GM21529 (cell line): ENCODE measurements around the gene GALNT11.
"Not testable (repeated sequence)": the region's sequence is repeated elsewhere in the genome, so short reads cannot be mapped to it uniquely, and the experiment has no call there.

Experiments used
- ATAC-seq: cut with Tn5 transposase; IDR thresholded peaks from one replicate; pipeline ENCODE4 v1.9.1; 2021; ENCODE audit not compliant: unreplicated experiment

The GALNT11 gene

DNA sequence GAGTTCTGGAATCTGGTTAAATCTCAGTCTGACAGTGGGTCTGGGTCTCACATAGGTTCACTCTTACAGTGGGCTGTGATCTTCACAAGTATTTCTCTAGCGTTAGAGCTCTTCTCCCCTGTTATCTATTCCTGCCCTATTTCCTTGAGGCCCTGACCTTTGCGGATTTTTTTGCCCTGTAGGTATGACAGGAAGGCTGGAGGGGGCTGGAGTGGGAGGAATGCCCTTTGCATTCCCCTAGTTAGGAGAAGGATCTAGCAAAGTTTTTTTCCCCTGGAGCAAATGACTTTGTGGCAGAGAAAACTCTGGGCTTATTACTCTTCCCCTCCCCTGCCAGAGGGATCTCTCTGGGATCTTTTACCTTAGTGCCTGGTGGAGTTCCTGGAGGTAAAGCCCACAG is 49.2 kb downstream of the GALNT11 start:
- ATAC-seq: no peak

DNA sequence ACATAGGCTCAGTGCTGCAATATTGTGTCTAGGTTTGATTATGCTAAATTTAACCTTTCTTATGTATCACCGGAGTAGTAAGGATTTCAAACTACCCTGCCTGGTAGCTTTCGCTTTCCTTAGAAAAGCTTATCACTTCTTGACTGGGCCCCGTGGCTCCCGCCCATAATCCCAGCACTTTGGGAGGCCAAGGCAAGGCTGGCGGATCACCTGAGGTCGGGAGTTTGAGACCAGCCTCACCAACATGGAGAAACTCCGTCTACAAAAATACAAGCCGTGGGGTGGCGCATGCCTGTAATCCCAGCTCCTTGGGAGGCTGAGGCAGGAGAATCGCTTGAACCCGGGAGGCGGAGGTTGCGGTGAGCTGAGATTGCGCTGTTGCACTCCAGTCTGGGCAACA is 49.9 kb downstream of the GALNT11 start:
- not testable (repeated sequence) for ATAC-seq

DNA sequence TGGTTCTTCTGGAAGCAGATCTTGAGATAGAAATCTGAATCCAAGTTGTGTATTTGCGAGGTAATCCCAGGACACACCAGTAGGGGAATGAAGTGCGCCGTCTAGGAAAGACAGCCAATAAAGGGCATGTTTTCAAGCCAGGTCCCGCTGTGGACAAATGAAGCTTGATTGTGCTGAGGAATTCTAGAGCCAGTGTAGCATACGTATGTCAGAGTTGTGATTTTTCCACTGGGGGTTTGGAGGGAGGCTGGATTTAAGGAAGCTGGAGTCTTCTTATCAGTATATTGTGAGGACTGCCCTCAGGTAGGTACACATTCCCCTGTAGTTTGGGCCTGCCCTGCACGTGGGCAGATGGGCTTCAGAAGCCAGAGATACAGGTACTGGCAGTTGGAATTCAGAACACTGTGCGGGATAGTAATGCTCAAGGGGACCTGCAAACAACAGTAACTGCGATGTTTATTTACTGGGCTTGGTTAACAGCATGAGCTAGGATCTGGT is 50.9 kb downstream of the GALNT11 start:
- no peak for ATAC-seq

GRCh38 chr7:152076940-152077933 is 51.8 kb downstream of the GALNT11 start:
- ATAC-seq: no peak

DNA sequence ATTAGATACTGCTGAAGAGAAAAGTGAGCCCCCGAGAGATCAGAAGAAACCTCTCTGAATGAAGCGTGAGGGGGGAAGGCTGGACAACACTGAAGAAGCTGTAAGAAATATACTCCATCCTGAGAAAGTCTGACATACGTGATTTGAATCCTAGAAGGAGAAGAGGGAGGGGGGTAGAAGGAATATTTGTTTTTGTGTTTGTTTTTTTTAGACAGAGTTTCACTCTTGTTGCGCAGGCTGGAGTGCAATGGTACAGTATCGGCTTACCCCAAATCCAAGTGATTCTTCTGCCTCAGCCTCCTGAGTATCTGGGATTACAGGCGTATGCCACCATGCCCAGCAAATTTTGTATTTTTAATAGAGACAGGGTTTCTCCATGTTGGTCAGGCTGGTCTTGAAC is 52.6 kb downstream of the GALNT11 start:
- ATAC-seq: no peak

DNA sequence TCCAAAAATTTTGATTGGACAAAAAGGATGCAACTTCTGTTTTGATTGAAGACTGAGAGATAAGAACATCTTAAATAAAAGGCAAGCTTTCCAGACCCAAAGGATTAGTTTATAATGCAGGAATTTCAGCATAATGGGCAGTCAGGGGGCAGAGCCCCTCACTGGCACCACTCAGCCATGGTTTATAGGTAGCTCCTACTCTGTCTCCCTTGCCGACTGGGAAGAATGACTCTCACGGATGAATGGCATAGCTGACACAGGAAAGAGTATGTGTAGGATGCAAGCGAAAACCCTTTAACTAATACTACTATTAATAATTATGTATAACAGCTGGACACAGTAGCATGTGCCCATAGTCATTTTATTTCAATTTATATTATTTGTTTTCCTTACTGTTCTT is 53.3 kb downstream of the GALNT11 start:
- ATAC-seq: no peak

GRCh38 chr7:152081088-152081487 is 55.6 kb downstream of the GALNT11 start:
- ATAC-seq: no peak

DNA sequence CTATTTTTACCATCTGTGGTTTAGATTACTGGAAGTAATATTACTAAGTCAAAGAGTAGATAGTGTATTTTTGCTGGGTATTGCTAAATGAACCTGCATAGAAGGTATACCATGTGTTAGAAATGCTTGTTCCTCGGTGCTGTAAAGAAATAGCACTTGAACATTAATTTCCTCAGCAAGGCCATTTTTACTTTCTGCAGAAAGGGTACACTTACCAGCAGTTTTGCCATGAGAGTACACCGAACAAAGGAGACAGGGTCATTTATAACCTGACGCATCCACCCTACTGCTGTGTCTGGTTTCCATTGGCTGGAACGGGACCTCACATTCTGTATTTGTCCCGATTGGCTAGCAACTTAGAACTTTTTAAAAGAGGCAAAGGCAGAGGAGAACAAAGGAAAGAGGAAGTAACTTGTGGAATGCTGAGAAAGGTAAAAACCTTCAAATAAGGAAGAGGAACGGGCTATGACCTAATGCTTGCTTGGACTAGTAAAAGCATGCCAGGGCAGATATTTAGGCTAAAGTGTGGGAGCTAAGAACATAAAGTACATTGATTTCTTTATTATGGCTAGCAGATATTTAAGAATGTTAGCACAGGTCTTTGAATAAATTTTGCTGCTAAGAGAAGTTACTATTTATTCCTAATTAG is 56.7 kb downstream of the GALNT11 start:
- not testable (repeated sequence) for ATAC-seq

GRCh38 chr7:152085131-152085530 is 59.7 kb downstream of the GALNT11 start:
- ATAC-seq: no peak

GRCh38 chr7:152086513-152086912 is 61.0 kb downstream of the GALNT11 start:
- no peak for ATAC-seq

DNA sequence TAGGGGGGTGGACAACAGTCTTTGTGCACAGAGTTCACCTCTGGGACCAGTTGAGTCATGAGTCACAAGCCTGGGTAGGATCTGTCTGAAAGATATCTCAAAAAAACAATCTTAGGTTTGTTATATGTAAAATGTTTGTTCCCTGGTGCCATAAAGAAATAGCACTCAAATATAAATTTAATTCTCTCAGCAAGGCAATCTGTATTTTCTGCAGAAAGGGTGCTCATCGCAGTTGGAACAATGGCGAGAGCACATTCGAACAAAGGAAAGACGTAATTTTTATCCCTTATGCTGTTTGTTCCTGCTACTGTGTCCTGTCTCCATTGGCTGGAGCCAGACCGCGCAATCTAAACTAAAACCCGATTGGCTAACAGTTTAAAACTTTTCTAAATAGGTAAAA is 63.7 kb downstream of the GALNT11 start:
- ATAC-seq: no peak

- no peak for ATAC-seq
These were observed 65.3 kb downstream of the GALNT11 start for GRCh38 chr7:152090747-152091146.

- ATAC-seq: no peak
These were observed 68.2 kb downstream of the GALNT11 start for GRCh38 chr7:152093717-152094116.

DNA sequence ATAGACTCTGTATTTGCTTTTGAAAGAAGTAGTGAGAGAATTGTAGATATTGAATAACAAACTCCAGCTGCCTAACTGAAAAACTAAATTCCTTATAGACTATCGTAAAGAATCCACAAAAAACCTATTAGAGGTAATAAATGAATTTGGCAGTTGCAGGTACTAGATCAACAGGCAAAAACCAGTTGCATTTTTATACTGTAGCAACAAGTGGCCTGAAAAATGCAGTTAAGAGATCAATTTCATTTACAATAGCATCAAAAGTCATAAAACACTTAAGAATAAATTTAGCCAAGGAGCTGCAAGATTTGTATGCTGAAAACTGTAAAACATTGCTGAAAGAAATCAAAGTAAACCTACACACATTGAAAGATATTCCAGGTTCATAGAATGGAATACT is 70.3 kb downstream of the GALNT11 start:
- ATAC-seq: no peak

DNA sequence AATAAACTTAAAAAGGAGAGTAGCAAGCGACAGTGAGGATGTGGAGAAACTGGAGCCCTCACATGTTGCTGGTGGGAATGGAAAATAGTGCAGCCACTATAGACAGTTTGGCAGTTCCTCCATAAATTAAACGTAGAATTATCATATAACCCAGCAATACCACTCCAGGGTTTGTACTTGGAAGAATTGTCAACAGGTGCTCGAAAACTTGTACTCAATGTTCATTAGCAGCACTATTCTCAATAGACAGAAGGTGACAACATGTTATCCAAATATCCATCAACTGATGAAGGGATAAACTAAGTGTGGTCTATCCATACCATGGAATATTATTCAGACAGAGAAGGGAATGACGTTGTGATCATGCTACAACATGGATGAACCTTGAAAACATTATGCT is 71.9 kb downstream of the GALNT11 start:
- ATAC-seq: no peak

GRCh38 chr7:152103066-152103465 is 77.6 kb downstream of the GALNT11 start:
- no peak for ATAC-seq

DNA sequence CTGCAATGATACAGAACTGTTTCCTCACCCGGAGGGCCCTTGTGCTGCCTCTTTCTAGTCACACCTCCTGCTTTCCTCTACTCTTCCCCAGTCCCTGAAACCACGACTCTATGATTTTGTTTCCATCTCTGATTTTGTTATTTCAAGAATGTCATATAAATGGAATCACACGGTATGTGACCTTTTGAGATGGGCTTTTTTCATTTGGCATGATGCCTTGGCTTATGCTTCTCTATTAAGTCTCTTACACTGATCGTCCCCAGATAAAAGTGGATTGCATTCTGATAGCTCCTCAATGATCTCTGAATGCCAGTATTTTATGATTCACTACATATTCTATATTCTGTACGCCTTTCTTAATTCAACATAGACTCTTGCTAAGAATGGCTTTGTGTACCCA is 78.2 kb downstream of the GALNT11 start:
- ATAC-seq: no peak

- no peak for ATAC-seq
These were observed 79.7 kb downstream of the GALNT11 start for GRCh38 chr7:152105205-152105604.

DNA sequence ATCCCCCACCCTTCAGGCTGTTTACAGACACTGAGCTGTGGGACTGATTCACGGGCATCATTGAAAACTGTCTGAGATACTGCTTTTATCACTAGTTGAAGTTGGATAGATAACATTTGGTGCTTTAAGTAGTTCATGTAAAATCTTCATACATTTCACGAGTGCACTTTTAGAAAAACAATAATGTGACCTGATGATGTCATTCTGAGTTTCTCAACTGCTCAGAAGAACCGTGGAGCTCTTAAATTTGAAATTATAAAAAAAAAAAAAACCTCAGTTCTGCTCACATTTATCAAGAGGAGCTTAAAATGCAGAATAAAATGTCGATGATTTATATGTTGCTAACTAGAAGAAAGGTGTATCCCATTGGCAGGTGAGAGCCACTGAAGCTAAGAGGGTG is 81.5 kb downstream of the GALNT11 start:
- ATAC-seq: no peak

DNA sequence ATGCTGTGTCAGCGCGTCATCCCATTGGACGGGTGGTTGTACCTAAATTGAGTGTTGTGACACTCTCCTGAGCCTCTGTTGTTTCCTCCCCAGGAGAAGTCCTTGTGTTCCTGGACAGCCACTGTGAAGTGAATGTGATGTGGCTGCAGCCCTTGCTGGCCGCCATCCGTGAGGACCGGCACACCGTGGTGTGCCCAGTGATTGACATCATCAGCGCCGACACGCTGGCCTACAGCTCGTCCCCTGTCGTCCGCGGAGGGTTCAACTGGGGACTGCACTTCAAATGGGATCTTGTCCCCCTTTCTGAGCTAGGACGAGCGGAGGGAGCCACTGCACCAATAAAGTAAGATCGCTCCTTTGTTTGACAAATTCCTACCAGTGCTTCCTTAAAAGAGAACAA is 82.5 kb downstream of the GALNT11 start:
- no peak for ATAC-seq

GRCh38 chr7:152108359-152108758 is 82.9 kb downstream of the GALNT11 start:
- ATAC-seq: no peak

DNA sequence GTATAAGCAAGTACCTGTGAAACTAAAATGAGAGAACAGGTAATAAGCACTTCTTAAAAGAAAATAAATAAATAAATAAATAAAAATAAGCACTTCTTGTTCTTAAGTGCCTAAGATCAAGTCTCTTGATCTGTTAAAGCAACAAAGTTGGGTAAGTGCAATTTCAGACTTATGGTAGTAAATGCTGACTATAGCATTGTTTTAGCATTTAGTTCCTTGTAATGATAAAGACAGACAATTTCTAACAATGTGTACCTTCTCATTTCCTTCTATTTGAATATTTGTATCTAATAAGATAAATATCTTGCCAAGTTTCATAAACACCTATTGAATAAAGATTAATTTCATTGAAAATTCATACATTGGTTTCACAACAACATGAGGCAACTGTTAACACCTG is 87.4 kb downstream of the GALNT11 start:
- ATAC-seq: no peak
